Right renal cortex interstitium (tissue), 3 donors: Measurements from ENCODE around the gene LRPAP1. TPM values are rescaled to one million over a fixed set of nuclear protein-coding genes. Genes with fewer than 3 reads are reported as not detected.

Experiments
- DNase-seq, 3 donors: peaks; one replicate each; pipeline ENCODE4 v3.0.0-alpha.2; 2013; ENCODE audit warnings: low read depth in 3 of 3, low spot score in 2 of 3
- polyA plus RNA-seq, 3 donors: library from polyadenylated mRNA; unstranded; fragments of 120-200 nt; gene quantifications; one replicate each; pipeline ENCODE4 v1.2.1, GENCODE V29; 2013; ENCODE audit not compliant: insufficient read length in 3 of 3

LRPAP1 gene
- polyA plus RNA-seq, 3 donors, result 197 to 274 (median 198) TPM

DNA sequence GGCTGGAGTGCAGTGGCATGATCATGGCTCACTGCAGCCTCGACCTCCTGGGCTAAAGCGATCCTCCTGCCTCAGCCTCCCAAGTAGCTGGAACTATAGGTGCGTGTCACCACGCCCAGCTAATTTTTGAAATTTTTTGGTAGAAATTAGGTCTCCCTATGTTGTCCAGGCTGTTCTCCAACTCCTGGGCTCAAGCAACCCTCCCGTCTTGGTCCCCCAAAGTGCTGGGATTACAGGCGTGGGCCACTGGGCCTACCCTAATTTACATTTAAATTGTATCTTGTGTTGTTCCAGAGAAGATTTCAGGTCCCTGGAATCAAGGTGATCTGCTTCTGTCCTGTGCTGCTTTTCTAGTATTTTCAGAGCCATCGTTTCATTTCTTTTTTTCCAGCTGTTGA is 1.2 kb upstream of the LRPAP1 start:
- no peak for DNase-seq

DNA sequence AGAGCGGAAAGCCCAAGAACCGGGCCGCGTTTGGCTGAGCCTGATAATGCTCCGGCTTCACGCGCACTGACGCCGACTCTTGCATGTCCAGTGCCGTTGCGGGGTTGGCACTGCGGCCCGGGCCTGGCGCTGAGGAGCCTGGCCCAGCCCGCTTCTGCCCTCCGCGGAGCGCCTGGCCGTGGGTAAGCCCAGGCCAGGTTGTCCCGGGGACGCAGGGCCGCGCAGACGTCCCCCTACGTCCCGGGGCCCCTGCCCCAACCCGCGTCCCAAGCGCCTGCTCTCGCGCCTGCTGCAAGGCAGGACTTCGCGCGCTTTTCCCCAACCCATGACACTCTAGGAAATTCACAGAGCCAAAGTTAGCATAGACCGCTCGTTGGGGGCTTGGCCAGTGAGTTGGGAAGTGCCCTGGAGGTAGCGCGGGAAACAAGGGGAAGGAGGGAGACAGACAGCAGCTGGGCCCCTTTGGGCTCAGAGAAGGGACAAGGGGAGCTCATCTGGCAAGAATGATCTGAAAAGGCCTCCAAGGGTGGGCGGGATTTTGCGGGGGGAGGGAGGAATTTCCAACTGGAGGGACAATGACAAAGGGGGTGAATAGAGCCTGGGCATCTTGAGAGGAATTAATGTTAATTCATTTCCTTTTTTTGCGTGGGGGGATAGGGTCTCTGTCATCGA is 665 bp upstream of the LRPAP1 start:
- no peak for DNase-seq

GRCh38 chr4:3531318-3531878 is 824 bp downstream of the LRPAP1 start:
- no peak for DNase-seq

DNA sequence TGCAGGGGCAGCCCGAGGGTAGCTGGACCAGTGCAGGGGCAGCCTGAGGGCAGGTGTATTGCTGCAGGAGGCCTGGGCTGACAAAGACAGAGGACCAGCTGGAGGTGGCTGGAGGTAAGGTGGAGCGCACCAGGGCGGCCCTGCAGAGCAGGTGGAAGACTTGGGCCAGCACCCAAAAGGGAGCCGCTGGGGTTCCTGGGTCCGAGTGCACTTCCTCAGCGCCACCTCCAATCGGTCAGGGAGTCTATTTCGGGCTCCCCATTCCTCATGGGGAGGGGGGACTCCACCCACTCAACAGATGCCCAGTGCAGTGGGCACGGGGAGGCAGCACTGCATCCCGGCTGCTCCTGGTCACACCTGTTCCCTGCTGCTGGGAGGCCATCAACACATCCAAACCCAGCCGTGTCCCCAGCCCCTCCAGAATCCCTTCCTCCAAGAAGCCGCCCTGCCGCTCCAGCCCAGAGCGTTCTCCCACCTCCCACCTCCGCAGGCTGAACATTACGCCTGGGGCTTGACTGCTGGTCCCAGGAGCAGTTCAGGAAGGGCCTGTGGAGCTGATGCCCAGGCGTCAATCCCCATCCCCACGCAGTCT is 1.5 kb downstream of the LRPAP1 start:
- no peak for DNase-seq

DNA sequence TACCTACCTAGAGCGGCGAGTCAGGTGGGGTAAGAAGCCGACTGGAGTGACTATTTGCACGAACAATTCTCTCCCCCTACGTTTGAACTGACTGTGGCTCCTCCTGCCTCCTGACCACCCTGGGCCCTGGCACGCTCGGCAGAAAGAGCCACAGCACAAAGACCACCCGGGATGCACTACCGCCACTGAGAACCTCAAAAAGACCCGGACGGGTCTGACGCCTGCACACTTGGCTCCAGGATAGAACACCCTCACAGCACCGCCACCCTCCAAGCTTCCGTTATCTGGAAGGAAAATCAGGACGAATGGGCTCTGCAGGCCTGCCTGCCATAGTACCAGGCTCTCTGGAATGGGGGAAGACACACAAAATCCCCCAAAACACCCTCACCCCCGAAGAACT is 2.2 kb downstream of the LRPAP1 start:
- no peak for DNase-seq

DNA sequence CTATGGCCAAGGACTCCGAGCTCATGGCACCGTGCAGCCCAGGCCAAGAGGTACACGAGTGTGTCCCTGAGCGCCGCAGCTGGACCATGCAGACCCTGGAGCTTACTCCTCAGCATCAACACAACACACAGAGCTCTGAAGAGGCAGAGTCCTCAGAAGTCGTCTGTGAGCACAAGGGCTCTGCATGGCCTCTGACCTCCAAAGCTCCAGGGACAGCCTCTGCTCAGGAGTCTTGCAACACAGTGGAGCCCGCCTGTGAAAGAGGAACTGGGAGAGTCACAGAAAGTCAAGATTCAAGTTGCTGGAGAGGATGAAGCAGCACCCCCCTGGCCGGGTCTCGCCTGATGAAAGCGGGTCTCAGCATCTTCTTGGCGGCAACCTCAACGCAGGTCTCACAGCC is 2.9 kb downstream of the LRPAP1 start:
- DNase-seq, result no peak

DNA sequence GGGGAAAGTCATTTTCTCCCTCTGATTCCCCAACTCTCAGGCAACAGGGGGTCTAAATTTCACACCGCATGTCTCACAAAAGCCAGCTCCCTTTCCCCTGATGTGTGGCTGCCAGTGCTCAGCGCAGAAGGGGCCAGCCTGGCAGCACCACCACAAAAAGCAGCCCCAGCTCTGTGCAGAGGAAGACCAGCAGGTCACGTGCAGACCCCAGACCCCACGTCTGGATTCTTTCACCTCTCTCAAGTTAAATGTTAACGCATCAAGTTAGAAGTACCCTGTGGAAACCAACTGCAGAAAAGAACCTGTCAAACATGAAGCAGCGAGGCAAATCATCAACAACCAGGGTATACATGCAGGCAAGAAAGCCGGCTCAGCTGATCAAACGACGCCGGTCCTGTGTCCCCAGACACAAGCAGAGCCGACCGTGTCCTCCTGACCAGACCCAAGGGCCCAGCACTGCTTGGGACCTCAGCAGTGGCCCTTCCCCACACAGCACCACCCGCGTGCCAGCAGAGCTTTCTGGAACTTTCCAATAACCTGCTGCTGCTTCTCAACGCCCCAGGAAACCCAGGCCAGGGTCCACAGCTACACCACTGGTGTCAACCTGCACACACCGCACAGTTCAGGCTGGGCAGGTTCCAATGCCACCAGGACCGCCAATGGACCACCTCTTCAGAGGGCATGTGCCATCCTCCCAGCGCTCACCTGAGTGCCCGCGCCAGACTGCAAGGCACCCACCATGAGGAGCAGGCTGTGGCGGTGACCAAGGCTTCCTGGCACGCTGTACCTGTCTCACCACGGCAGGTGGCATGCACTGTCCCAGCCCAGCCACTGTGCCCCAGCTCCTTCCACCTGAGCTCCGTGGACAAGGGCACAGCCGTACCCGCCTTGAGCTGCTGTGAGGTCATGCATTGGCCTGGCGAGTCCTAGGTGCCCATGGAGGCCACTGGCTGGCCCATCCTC is 4.0 kb downstream of the LRPAP1 start:
- DNase-seq, result no peak

GRCh38 chr4:3527101-3527913 is 4.9 kb downstream of the LRPAP1 start:
- no peak for DNase-seq

- DNase-seq, result no peak
Measured at GRCh38 chr4:3526456-3526855, 5.8 kb downstream of the LRPAP1 start.

GRCh38 chr4:3525532-3526430 is 6.4 kb downstream of the LRPAP1 start:
- no peak for DNase-seq

DNA sequence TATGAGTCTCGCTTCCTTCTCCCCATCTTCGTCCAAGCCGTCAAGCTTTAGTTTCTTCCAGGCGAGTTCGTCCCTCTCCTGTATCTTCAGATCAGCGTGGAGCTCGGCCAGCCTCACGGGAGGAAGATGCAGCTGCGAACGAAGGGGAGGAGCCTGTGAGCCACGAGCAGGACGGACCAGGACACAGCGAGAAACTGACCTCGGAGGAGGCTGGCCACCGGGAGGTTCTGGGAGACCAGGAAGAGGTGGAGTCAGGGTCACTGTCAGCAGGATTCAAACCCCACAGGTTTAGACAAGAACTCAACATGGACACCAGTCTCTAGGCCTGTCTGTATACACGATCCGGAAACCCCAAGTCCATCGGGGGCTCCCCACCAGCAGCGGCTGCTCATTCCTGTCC is 7.3 kb downstream of the LRPAP1 start:
- DNase-seq, result no peak

- no peak for DNase-seq
Measured at GRCh38 chr4:3524349-3524748, 7.9 kb downstream of the LRPAP1 start.

DNA sequence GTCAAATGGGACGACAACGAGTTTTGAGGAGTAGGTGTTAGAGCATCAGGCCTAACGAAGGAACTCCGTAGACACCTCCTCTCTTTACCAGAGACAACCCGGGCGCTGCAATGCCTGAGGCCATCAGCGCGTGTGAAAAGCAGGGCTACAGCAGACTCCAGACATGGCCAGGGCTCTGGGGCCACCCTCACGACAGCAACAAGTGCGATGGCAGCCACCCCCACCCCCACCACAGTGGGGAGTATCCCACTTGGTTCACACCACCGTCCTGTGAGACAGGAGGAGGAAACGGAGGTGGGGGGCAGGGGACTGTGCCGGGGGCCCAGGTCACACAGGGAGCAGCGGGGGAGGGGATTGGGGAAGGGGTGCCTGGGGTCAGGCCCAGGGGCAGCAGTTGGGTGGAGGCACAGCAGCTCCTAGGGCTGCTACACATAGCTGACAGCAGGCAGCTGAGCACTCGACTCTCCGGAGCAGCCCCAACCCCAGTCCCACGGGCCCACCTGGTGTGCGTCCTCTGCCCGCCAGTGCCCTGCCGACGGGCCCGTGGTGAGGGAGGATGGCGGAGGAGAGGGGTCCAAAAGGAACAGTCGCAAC is 8.5 kb downstream of the LRPAP1 start:
- no peak for DNase-seq

GRCh38 chr4:3523146-3523627 is 9.0 kb downstream of the LRPAP1 start:
- no peak for DNase-seq

DNA sequence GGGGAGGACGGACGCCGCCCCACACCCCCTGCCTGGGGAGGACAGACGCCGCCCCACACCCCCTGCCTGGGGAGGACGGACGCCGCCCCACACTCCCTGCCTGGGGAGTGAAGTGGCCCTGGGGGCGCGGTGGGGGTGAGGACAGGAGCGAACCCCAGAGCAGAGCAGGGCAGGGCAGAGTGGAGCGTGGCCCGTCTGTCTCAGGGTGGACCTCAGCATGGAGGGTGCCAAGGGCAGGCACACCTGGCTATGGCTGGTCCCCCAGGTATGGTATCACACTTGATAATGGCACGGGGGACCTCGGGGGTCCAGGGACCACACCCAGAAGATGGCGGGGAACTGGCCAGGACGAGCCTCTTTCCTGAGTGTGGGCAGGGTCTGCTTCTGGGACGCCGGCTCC is 9.6 kb downstream of the LRPAP1 start:
- no peak for DNase-seq

DNA sequence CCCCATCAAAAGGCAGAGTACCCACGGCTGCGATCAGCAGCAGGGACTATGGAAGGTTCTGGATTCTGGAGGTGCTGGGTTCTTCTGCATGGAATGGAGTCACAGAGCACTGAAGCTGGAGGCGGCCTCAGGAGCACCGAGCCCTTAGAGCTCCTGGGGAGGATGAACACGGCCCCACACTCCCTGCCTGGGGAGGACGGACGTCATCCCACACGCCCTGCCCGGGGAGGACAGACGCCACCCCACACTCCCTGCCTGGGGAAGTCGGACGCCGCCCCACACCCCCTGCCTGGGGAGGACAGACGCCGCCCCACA is 9.9 kb downstream of the LRPAP1 start:
- DNase-seq, result no peak

DNA sequence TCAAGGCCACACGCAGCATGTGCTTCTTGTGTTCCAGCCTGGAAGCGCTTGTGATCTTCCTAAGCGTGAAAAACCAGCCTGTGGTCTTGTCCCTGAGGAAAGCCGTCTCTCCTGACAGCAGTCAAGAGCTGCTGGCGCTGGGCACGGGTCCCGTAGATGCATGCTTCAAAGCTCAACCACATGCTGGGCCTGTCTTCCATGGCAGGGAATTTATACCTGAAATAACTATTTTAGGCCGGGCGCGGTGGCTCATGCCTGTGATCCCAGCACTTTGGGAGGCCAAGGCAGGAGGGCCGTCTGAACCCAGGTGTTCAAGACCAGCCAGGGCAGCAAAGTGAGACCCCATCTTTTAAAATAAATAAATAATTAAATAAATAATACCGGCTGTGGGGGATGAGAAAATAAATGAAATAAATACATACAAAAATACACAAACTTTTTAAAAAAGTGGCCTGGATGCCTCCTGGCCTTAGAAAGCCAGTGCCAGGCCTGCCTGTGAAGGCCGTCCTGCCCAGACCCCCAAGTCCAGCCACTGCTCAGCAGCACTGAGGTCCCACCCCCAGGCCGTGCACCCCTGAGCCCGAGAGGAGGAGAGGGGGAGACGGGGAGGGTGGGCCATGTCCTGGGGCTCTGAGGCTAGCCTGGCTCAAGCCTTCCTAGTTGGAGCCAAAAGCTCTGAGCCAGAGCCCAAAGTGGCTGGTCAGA is 10.4 kb downstream of the LRPAP1 start:
- no peak for DNase-seq

DNA sequence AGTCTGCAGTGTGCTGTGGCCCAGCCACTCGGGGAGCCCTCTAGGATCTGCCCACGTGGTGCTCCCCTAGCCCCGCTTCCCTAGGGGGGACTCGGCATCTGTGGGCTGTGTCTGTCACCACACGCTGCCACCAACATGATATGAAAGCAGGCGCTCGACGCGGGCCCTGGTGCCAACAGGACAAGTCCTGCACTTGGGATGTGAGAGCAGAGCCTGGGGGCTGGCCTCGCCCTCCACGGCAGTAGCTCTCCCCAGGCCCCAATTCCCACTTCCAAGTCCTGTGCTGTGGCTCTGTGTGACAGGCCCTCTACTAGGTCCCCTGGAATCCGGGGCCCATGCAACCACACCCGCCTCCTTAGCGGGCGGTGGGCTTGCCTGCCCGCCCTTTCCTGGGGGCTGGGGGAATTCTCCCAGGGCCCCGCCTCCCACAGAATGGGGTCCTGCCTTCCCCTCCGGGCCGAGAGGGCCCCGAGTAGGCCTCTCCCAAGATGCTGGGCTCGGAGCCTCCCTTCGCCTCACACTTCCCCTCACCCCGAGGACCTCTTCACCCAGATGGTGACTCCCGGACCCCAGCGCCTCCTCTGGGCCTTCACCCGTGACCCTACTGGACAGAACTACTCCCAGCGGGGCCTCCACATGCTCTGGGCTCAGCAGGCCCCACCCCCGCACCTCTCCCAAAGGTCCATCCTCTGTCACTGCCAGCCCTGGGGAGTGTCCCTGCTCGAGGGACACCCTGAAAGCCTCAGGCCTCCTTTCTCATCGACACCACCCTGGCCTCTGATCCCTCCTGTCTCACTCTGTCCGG is 11.2 kb downstream of the LRPAP1 start:
- DNase-seq, result no peak
